HepG2 (cell line): ENCODE data around the gene MRPL10.

Experiments used
- ARNT ChIP-seq: fragments of 450-650 bp; IDR thresholded peaks from 2 replicates; pipeline ENCODE4 v1.6.1; 2017
- CEBPG ChIP-seq: IDR thresholded peaks from 2 replicates; pipeline ENCODE4 v1.6.1; 2016
- FOXK2 ChIP-seq: fragments of 450-650 bp; IDR thresholded peaks from 2 replicates; pipeline ENCODE4 v1.6.1; 2016
- JDP2 ChIP-seq: sonication (generic); formaldehyde crosslinking; IDR thresholded peaks from 2 replicates; pipeline ENCODE4 v1.8.1; 2022; ENCODE audit warnings: missing genetic modification reagents, borderline replicate concordance
- PAX8 ChIP-seq: sonication (generic); formaldehyde crosslinking; IDR thresholded peaks from 2 replicates; pipeline ENCODE4 v1.8.0; 2022; ENCODE audit warnings: mild to moderate bottlenecking, missing genetic modification reagents, borderline replicate concordance
- TF ChIP-seq, protein P1 (sequence below): sonication (generic); formaldehyde crosslinking; IDR thresholded peaks from 2 replicates; pipeline ENCODE4 v1.5.0; 2020; ENCODE audit warnings: mild to moderate bottlenecking, missing genetic modification reagents, moderate library complexity

DNA sequence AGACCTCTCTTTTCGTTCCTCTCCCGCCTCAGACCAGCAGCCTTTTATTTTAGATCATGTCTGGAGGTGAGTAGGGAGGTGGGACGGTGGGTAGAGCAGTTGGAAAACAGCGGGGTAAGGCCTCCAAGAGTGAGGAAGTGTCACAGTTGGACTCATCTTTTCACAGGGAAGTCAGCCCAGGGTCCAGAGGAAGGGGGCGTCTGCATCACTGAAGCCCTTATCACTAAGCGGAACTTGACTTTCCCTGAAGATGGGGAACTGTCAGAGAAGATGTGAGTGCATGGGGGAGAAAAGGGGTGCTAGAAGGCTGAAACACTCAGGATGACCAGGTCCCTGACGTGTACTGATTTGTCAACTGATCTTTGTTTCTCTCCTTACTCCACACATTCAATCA, 590 bp upstream of the MRPL10 start:
- TF ChIP-seq, protein P1, sequence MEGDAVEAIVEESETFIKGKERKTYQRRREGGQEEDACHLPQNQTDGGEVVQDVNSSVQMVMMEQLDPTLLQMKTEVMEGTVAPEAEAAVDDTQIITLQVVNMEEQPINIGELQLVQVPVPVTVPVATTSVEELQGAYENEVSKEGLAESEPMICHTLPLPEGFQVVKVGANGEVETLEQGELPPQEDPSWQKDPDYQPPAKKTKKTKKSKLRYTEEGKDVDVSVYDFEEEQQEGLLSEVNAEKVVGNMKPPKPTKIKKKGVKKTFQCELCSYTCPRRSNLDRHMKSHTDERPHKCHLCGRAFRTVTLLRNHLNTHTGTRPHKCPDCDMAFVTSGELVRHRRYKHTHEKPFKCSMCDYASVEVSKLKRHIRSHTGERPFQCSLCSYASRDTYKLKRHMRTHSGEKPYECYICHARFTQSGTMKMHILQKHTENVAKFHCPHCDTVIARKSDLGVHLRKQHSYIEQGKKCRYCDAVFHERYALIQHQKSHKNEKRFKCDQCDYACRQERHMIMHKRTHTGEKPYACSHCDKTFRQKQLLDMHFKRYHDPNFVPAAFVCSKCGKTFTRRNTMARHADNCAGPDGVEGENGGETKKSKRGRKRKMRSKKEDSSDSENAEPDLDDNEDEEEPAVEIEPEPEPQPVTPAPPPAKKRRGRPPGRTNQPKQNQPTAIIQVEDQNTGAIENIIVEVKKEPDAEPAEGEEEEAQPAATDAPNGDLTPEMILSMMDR (CRISPR knock-in tag) = no peak
- TF ChIP-seq PAX8 (CRISPR knock-in tag) (no peak), FOXK2 (no peak), JDP2 (CRISPR knock-in tag) (no peak), ARNT (no peak), CEBPG (CRISPR knock-in tag) (no peak)
